GM11168 (cell line): Measurements from ENCODE around the gene PCDHA9.
"Not testable (repeated sequence)": the region's sequence is repeated elsewhere in the genome, so short reads cannot be mapped to it uniquely, and the experiment has no call there.

ENCODE experiments used
- in situ Hi-C: fragments of 300-500 bp; cut with MboI; formaldehyde crosslinking; loops from one replicate; pipeline ENCODE4 v1.12.0; 2022; ENCODE audit warnings: low sequenced_read_pairs; ENCODE audit not compliant: unreplicated experiment

The PCDHA9 gene

DNA sequence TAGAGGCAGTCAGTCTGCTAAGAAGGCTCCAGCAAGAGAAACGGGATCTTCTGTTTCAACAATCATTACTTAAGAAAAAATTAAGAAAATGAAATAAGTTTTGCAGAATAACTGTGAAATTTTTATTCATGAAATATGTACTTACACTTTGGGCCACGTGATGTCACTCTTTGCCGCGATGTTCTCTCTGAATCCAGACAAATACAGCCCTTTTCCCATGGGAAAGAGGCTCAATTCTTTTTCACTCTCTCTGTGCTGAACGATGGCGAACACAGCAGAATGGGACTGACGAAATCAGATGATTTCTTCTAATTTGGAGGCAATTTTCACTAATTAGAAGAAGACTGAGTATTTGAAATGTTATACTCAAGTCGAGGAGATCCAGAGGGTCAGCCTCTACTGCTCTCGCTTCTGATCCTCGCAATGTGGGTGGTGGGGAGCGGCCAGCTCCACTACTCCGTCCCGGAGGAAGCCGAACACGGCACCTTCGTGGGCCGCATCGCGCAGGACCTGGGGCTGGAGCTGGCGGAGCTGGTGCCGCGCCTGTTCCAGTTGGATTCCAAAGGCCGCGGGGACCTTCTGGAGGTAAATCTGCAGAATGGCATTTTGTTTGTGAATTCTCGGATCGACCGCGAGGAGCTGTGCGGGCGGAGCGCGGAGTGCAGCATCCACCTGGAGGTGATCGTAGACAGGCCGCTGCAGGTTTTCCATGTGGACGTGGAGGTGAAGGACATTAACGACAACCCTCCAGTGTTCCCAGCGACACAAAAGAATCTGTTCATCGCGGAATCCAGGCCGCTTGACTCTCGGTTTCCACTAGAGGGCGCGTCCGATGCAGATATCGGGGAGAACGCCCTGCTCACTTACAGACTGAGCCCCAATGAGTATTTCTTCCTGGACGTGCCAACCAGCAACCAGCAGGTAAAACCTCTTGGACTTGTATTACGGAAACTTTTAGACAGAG is at the start of gene PCDHA9:
TSS of gene PCDHA9 (plus strand) at position 244 of the 964 bp plus-strand sequence. CDS start at position 358, 114 bp downstream.
- in situ Hi-C loops: not testable (repeated sequence)

GRCh38 chr5:140800816-140801493 is 47.2 kb upstream of the PCDHA9 start, which contains the start of gene PCDHA3:
PCDHA3 (plus strand) TSS chr5:140801057.
- in situ Hi-C loops: no loop called here

DNA sequence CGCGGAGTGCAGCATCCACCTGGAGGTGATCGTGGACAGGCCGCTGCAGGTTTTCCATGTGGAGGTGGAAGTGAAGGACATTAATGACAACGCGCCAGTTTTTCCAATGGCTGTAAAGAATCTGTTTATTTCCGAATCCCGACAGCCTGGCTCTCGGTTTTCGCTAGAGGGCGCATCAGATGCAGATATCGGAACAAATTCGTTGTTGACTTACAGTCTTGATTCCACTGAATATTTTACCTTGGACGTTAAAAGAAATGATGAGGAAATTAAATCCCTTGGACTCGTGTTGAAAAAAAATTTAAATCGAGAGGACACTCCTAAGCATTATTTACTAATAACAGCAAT is 46.7 kb upstream of the PCDHA9 start:
- in situ Hi-C loops: no loop called here

GRCh38 chr5:140802381-140802780 is 45.8 kb upstream of the PCDHA9 start:
- in situ Hi-C loops: not testable (repeated sequence)

DNA sequence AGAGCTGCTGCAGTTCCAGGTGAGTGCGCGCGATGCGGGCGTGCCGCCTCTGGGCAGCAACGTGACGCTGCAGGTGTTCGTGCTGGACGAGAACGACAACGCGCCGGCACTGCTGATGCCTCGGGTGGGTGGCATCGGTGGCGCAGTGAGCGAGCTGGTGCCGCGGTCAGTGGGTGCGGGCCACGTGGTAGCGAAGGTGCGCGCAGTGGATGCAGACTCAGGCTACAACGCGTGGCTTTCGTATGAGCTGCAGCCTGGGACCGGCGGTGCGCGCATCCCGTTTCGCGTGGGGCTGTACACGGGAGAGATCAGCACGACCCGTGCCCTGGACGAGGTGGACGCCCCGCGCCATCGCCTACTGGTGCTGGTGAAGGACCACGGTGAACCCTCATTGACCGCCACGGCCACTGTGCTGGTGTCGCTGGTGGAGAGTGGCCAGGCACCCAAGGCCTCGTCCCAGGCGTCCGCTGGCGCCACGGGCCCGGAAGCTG is 45.4 kb upstream of the PCDHA9 start:
- in situ Hi-C loops: no loop called here

DNA sequence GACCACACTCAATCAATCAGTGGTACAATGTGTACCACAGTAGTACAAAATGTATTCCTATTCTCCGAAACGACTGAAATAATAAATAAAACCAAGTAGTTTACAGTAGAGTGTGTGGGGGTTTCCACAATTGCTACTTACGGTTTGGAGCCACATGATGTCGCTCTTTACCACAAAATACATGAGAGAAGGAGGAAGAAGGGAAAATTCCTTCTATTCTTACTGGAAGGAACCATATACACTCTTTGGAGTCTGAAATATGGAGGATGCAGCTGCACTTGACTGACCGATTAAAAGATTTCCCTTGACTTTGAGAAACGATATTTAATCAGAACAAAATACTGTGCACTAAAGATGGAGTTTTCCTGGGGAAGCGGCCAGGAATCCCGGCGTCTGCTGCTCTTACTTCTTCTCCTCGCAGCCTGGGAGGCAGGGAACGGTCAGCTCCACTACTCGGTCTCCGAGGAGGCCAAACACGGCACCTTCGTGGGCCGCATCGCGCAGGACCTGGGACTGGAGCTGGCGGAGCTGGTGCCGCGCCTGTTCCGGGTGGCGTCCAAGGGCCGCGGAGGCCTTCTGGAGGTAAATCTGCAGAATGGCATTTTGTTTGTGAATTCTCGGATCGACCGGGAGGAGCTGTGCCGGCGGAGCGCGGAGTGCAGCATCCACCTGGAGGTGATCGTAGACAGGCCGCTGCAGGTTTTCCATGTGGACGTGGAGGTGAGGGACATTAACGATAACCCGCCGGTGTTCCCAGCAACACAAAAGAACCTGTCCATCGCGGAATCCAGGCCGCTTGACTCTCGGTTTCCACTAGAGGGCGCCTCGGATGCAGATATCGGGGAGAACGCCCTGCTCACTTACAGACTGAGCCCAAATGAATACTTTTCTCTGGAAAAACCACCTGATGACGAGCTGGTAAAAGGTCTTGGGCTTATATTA is 41.1 kb upstream of the PCDHA9 start, which contains the start of gene PCDHA4:
TSS of gene PCDHA4 (plus strand) at position 235 of the 942 bp plus-strand sequence.
- in situ Hi-C loops: no loop called here

GRCh38 chr5:140808241-140808888 is 39.8 kb upstream of the PCDHA9 start:
- in situ Hi-C loops: not testable (repeated sequence)

GRCh38 chr5:140808889-140809291 is 39.3 kb upstream of the PCDHA9 start:
- in situ Hi-C loops: no loop called here

DNA sequence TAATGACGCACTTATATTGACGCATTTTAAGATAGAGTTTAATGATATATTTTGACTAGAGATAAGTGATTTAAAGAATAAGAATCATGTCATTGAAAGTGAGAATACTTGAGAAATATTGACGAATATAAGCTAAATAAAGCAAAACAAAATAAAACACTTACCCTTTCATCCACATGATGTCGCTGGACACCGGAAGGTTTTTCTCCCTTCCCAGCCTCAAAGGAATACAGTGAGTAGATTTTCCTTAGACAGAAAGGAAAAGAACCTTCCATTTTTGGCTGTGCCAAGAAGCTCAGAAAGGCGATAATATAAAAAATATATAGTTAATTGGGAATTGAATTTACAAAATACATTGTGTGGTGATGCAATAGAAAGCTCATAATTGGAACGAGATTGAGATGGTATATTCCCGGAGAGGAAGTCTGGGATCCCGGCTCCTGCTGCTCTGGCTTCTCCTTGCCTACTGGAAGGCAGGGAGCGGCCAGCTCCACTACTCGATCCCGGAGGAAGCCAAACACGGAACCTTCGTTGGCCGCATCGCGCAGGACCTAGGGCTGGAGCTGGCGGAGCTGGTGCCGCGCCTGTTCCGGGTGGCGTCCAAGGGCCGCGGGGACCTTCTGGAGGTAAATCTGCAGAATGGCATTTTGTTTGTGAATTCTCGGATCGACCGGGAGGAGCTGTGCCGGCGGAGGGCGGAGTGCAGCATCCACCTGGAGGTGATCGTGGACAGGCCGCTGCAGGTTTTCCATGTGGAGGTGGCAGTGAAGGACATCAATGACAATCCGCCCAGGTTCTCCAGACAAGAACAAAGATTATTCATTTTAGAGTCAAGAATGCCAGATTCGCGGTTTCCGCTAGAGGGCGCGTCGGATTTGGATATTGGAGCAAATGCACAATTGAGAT is 26.6 kb upstream of the PCDHA9 start, which contains the start of gene PCDHA5:
TSS of gene PCDHA5 (plus strand) at position 239 of the 906 bp plus-strand sequence.
- in situ Hi-C loops: no loop called here

DNA sequence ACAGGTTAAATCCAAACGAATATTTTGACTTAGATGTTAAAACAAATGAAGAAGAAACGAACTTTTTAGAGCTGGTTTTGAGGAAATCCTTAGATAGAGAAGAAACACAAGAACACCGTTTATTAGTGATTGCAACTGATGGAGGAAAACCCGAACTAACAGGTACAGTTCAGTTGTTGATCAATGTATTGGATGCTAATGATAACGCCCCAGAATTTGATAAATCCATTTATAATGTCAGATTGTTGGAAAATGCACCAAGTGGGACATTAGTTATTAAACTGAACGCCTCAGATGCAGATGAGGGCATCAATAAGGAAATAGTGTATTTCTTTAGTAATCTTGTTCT is 25.9 kb upstream of the PCDHA9 start:
- in situ Hi-C loops: no loop called here

GRCh38 chr5:140822969-140823368 is 25.2 kb upstream of the PCDHA9 start:
- in situ Hi-C loops: not testable (repeated sequence)

DNA sequence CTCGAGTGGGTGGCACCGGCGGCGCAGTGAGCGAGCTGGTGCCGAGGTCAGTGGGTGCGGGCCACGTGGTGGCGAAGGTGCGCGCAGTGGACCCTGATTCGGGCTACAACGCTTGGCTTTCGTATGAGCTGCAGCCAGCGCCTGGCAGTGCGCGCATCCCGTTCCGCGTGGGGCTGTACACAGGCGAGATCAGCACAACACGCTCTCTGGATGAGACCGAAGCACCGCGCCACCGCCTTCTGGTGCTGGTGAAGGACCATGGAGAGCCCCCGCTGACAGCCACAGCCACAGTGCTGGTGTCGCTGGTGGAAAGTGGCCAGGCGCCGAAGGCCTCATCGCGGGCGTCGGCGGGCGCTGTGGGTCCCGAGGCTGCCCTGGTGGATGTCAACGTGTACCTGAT is 24.7 kb upstream of the PCDHA9 start:
- in situ Hi-C loops: no loop called here

DNA sequence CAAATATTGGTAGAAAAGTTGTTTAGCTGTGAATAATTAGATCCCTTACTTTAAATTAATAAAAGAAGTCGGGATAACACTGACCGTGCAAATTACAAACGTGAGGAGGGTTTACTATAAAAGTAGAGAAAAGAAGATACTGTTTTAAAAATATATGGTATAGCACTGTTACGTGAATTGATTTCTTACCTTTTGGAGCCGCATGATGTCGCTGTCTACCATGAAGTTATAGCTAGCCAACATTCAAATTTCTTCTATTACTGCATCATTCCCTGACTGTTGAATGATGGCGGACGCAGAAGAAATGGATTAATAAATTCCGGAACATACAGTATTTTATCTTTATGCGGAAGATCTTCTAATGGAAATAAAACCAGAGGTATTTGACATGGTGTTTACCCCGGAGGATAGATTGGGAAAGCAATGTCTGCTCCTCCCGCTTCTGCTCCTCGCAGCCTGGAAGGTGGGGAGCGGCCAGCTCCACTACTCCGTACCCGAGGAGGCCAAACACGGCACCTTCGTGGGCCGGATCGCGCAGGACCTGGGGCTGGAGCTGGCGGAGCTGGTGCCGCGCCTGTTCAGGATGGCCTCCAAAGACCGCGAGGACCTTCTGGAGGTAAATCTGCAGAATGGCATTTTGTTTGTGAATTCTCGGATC is 20.3 kb upstream of the PCDHA9 start, which contains the start of gene PCDHA6:
TSS of gene PCDHA6 (plus strand) at position 257 of the 658 bp plus-strand sequence. CDS start at position 389, 132 bp downstream.
- in situ Hi-C loops: no loop called here

DNA sequence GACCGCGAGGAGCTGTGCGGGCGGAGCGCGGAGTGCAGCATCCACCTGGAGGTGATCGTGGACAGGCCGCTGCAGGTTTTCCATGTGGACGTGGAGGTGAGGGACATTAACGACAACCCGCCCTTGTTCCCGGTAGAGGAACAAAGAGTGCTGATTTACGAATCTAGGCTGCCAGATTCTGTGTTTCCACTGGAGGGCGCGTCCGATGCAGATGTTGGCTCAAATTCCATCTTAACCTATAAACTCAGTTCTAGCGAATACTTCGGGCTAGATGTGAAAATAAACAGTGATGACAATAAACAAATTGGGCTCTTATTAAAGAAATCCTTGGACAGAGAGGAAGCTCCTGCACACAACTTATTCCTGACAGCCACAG is 19.8 kb upstream of the PCDHA9 start:
- in situ Hi-C loops: no loop called here

GRCh38 chr5:140829511-140830501 is 18.4 kb upstream of the PCDHA9 start:
- in situ Hi-C loops: not testable (repeated sequence)

- in situ Hi-C loops: no loop called here
These were observed 14.2 kb upstream of the PCDHA9 start, which contains the start of gene PCDHA7 for GRCh38 chr5:140833993-140834392. PCDHA7 (plus strand) TSS chr5:140834269; CDS start chr5:140834384, 115 bp downstream.
